ENCODE results near the gene TRNP1. TPM values are rescaled to one million over a fixed set of nuclear protein-coding genes. Genes with fewer than 3 reads are reported as not detected.
A peak's percentile ranks its signal among the peaks of the same experiment; 100 is the strongest.

The TRNP1 gene
- total RNA-seq, 4 donors from 2014 or later = 7.1 to 24.6 (median 15.2) TPM

- TF ChIP-seq CTCF (IDR thresholded peaks at IDR 0.05) = no peak
- DNase-seq (ENCODE audit: low spot score) (no peak), ATAC-seq (ENCODE audit: low FRiP score) (no peak)
Observed at GRCh38 chr1:27036718-27037117, 43.2 kb downstream of the TRNP1 start.

- DNase-seq (ENCODE audit: low spot score) (no peak), ATAC-seq (ENCODE audit: low FRiP score) (no peak)
- no peak for TF ChIP-seq CTCF (IDR thresholded peaks at IDR 0.05)
Observed at GRCh38 chr1:27037518-27037917, 44.0 kb downstream of the TRNP1 start.

- TF ChIP-seq CTCF (IDR thresholded peaks at IDR 0.05) = no peak
- ATAC-seq (ENCODE audit: low FRiP score) (no peak), DNase-seq (ENCODE audit: low spot score) (no peak)
Observed at GRCh38 chr1:27038020-27038419, 44.5 kb downstream of the TRNP1 start.

- ATAC-seq (ENCODE audit: low FRiP score) (no peak), DNase-seq (ENCODE audit: low spot score) (no peak)
- TF ChIP-seq CTCF (IDR thresholded peaks at IDR 0.05) = no peak
Observed at GRCh38 chr1:27042670-27043069, 49.2 kb downstream of the TRNP1 start.

GRCh38 chr1:27044613-27045151 lies 51.2 kb downstream of the TRNP1 start:
- peak; percentile 78 for ATAC-seq (ENCODE audit: low FRiP score)
- peak; percentile 99 for DNase-seq (ENCODE audit: low spot score)
- TF ChIP-seq CTCF (IDR thresholded peaks at IDR 0.05) = peak in 2 of 3 donors; percentile 90 to 91

- TF ChIP-seq CTCF (IDR thresholded peaks at IDR 0.05) = peak in 2 of 3 donors; percentile 70 to 80
- ATAC-seq (ENCODE audit: low FRiP score) (peak; percentile 57), DNase-seq (ENCODE audit: low spot score) (no peak)
Observed at GRCh38 chr1:27045973-27046558, 52.6 kb downstream of the TRNP1 start.

- DNase-seq (ENCODE audit: low spot score) = no peak
- ATAC-seq (ENCODE audit: low FRiP score) = no peak
- TF ChIP-seq CTCF (IDR thresholded peaks at IDR 0.05) = no peak
Observed at GRCh38 chr1:27047914-27048313, 54.4 kb downstream of the TRNP1 start.

Measured in omental fat pad (tissue), 4 donors.